NCI-H128 (cell line): ENCODE data around the gene ALDH1A3.
A peak's percentile ranks its signal among the peaks of the same experiment; 100 is the strongest.

Experiments
- DNase-seq: peaks from one replicate; lab custom pipeline; 2025; ENCODE audit not compliant: unreplicated experiment; lab: John Stamatoyannopoulos, UW

The ALDH1A3 gene

GRCh38 chr15:100901702-100902435 lies 22.2 kb downstream of the ALDH1A3 start:
- no peak for DNase-seq

DNA sequence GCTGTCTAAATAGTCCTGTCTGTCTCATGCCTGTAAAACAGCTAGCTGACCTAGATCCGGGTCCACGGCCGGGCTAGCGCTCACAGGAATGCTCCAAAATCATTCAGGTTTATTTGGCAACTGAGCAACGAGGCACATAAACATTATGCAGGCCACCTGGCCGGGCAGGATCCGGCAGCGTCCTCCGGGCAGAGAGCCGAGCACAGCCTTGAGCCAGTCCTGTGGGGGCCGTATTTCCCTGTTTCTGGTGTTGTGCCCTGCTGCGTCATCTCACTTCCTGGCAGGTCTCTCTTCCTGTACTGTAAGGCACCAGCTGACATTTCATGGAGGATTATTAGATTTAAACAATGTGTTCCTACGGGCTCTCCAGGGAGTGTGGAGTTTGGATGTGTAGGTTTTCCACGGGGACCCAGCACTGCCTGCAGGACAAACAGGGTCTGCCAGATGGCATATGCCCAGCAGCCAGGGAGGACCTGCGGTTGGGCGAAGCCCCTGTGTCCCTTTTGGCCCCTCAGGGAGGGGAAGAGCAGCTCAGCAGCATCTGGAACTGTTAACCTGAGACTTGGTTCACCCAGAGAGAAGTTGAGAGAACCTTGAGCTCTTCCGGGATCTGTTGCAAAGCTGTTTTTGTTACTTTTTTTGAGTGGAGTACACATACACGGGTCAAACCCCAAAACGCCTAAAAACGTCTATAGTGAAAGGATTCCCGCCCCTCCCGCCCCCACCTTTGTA lies 23.0 kb downstream of the ALDH1A3 start:
- no peak for DNase-seq

DNA sequence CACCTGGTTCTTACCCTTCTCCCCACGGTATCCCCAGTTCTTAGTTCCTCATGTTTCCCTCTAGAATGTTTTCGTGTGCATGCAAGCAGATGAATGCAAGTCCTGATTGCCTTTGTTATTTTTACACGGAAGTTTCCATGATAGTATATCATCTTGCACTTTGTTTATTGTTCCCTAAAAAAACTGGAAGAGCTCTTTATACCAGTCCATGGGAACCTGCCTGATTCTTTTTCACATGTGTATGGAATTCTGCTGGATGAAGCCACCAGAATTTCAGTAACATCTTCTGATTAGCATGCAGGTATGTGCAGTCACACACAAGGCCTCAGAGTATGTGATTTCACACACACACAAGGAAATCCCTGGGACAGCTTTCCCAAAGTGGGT lies 23.5 kb downstream of the ALDH1A3 start:
- no peak for DNase-seq

- DNase-seq, result no peak
Measured at GRCh38 chr15:100905850-100906249, 26.2 kb downstream of the ALDH1A3 start.

DNA sequence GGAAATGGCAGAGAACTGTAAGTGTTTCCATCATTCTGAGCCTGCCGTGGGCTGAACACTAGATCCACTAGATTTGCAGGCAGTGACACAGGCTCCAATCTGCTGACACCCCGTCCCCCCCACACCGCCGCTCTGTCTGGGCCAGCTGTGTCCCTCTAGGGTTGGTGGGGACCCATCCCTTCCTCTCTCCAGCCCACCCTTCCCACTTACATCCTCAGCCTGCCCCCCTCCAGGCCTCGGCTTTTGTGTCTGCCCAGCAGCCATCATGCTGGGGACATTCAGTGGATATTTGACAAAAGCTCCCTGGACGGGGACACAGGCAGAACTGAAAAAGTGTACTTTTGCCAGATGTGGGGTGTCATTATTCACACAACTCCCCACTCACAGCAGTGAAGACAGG lies 28.8 kb downstream of the ALDH1A3 start:
- DNase-seq, result no peak

DNA sequence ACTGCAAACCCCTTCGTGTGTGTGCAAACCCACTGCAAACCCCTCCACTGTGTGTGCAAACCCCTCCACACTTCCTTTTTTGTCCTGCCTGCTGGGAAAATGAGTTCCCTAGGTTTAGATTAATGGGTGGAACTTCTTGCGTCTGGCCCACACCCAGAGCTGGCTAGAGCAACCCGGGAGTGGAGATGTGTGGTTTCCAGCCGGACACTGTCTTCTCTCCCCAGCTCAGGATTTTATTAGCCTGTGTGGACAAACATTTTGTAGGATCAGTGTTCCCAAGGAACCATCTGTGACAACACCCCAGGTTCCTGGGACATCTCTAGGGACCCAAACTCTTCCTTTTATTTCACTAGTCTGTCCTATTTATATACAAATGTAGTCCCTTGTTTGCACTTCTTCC lies 29.9 kb downstream of the ALDH1A3 start:
- DNase-seq, result no peak

- no peak for DNase-seq
Measured at GRCh38 chr15:100909989-100910955, 30.6 kb downstream of the ALDH1A3 start.

- DNase-seq, result no peak
Measured at GRCh38 chr15:100911086-100911485, 31.5 kb downstream of the ALDH1A3 start.

GRCh38 chr15:100913961-100914360 lies 34.3 kb downstream of the ALDH1A3 start:
- DNase-seq, result no peak

DNA sequence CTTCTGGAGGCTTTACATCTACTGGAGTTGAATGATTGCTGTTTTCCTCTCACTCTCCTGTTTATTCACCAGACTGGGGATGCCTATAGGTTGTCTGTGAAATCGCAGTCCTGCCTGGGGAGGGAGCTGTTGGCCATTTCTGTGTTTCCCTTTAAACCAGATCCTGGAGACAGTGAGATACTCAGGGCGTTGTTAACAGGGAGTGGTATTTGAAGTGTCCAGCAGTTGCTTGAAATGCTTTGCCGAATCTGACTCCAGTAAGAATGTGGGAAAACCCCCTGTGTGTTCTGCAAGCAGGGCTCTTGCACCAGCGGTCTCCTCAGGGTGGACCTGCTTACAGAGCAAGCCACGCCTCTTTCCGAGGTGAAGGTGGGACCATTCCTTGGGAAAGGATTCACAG lies 35.2 kb downstream of the ALDH1A3 start:
- no peak for DNase-seq

GRCh38 chr15:100918034-100918689 lies 38.5 kb downstream of the ALDH1A3 start:
- peak; percentile 10 for DNase-seq

DNA sequence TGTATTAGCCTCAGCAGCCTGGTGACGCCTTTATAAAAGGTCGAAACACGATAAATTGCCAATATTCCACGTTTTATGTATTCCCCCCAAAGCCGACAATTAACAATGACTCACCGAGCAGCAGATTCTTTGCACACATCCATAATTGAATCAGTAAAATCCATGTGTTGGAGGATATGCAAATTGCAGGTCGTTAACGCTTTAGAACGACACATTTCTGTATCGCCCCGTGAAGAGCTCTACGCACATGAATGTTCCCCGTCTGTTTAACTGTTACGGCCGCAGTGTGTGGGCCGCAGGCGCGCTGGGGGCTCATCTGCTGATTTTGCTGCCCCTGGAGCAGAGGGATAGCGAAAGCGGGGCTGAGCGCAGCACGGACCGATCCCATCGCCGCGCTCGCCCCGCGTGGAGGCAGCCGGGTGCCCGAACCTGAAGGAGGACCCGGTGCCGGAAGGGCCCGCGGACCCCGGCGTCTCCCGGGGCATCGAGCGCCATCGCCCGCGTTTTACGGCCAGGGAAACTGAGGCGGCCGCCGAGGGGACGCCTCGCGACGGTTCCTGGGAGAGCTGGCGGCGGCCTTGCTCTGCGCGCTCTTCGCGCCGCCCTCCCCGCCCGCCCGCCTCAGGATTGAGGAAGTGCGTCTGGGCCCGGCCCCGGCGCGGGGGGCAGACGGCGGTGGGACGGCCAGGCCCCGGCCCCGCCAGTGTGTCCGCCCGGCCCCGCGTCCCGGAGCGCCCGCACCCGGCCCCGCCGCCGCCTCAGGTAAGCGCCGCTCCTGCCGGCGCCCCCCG lies 39.3 kb downstream of the ALDH1A3 start, which contains the start of gene LRRK1:
LRRK1 (plus strand) TSS at position 668 of the 791 bp plus-strand sequence. CDS start 5,276 bp downstream, outside the sequence.
- DNase-seq, result no peak

- no peak for DNase-seq
Measured at GRCh38 chr15:100919481-100920405, 40.1 kb downstream of the ALDH1A3 start.

GRCh38 chr15:100920516-100921135 lies 41.0 kb downstream of the ALDH1A3 start:
- no peak for DNase-seq

DNA sequence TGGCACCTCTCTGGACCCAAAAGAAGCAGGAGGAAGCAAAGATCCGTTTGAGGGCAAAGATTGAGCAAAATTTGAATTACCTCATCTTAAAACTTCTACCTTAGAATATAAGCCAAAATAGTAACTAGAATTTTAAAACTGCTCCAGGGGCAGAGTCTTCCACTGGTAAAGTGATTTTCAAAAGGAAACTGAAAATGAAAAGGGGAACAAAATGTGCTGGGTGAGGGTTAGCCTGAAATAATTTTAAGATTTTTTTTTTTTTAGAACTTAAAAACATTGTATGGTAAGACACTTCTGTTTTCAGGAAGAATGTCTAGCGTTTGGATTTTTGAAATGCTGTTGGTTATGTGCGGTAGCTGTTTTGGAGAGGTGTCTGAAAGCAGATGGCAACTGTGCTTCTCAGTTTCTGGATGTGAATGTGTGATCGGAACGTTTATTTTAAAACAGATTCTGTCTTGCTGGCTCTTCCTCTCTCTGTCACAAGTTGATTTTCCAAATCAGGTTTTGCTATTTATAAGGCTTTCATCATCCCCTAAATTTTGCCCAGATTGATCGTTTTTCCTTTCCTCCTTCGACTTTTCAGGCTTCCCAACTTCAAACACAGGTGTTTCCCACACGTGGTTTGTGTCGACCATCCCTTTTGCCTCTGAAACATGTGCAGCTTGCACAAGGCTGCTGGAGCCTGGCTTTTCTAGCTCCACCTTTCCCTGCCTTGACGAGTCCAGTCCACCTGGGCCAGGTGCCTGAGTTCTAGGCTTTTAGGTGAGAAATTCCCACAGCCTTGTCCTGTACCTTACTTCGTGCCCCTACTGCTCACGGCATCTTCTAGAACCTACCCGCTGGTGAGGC lies 42.8 kb downstream of the ALDH1A3 start:
- DNase-seq, result no peak

DNA sequence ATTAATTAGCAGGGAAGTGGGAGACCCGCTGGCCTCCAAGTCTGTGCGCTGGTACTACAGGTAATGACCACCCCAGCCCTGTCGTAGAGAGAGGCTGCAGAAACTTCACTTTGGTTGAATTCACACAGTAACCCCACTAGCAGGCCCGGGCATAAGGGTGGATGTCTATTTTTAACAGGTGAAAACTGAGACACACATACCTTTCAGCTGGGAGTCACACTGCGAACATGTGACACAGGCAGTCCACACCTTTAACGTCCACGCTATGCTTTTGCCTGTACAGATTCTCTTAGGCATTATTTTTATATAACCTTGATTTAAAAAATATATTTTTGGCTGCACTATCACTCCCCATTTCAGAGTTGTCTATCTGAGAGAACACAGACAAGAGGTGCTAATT lies 43.4 kb downstream of the ALDH1A3 start:
- no peak for DNase-seq

DNA sequence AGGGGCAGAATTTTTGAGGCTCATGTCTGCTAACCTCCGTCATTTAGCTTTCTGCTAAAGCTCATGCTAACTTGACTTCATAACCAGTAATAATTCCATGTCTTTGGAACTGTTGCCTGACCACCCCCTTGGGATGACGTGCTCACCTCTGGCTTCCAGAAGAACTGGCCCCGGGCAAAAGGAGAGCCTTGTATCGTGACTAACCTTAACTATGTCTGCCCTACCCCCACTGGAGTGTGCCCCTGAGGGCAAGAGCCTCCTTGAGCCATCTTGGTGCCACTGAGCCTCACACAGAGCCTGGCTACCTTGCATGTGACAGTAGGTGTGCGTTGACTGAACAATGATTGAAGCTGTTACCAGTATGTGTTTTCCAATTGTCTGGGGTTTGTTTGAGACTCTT lies 44.3 kb downstream of the ALDH1A3 start:
- no peak for DNase-seq

DNA sequence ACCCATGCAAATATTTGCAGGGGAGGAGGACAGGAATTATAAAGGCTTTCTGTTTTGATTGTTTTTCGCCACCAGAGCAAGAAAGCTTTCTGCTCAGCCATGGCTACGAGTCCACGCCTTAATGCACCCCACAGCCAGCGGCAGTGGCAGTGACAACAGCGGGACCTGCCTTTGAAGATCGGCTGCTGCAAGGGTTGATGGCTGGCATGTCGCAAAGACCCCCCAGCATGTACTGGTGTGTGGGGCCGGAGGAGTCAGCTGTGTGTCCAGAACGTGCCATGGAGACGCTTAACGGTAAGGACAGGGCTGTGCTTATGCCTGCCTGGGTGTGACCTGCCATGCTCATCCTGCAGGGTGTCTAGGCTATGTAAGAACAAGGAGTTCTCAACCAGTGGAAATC lies 44.8 kb downstream of the ALDH1A3 start:
- DNase-seq, result no peak
